IPS DF 19.7 (cell line): Measurements from ENCODE around the gene BBS9.

ENCODE experiments used
- DNase-seq: peaks from one replicate; pipeline ENCODE4 v3.0.0-alpha.2; 2013; ENCODE audit warnings: low read depth, low spot score

Gene BBS9

DNA sequence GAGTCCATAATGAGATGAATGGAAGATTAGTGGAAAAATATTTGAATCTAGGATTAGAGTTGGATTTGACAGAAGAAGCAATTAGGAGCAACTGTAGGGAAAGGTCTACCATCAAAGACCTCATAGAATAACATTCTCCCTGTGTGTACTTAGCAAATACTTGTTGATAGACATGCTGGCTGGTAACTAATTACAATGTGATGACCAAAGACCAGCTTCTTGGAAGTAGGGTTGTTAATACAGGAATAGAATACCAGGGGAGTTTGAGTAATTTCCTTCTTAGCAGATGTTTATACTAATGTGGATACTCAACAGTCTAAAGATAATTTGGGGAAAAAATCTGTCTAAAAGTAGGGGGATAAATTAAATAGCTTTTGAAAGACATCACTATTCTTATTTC, 418.5 kb downstream of the BBS9 start:
- no peak for DNase-seq

DNA sequence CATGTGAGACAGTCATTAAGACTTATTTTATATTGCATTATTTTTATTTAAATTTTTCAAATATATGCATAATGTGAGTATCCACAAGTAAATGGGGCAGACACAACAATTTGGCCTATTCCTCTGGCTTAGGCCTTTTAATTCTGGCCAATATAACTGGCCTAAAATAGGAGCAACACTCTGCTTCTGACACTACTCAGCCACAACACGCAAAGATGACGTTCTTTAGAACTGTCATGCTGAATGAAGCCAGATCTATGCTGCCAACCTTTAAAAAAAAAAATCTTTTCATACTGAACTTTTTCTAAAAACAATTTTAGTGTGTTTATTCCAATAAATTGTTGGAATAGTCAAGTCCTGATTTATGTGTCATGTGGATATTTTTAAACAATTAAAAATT, 421.0 kb downstream of the BBS9 start:
- DNase-seq, result no peak

DNA sequence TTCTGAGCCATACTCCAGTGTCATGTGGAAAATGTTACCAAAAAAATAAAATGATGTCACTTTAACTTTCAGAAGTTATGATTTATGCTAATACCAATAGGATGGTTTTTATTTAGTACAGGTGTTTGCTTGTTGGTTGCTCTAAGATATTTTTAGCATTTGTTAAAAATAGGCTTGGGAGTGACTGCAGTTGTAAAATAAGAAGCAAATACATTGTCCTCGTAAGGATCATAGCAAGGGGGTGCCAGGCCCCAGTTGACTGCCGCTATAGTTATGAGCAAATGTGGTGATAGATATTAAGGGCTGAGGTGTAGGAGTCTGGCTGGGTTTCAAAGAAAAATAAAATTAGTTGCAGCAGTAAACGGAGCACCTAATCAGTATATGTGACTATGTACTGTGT, 421.6 kb downstream of the BBS9 start:
- no peak for DNase-seq

DNA sequence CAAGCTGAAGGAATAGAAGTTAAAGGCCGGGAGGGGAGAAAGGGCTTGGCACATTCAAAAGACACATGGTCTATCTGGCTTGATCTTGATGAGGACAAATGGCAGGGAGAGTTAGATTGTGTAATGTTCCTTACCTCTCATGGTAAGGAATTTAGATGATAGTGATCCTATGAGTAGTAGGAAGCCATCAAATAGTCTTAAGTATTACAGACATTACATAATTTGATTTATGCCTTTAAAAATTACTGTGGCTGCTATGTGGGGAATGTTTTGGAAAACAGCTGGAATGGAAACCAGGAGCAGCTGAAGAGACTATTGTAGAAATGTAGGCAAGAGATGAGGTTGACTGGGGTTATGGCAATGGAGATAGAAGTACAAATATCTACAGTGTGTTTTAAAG, 424.7 kb downstream of the BBS9 start:
- no peak for DNase-seq

DNA sequence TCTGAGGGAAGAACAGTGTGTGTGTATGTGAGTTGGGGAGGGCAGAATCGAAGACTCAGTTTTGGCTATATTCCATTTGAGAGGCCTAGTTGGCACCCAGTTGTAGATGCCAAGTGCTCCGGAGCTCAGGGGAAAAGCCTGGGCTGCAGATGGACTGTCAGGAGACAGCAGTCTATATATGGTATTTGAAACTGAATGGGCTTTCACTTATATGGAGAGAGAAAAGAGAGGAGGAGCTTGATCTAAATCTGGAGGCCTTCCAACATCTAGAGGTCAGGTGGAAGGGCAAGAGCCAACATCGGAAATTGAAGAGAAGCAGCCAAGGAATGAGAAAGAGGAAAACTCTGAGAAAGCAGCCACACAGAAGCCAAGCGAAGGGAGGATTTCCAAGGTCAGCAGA, 425.2 kb downstream of the BBS9 start:
- DNase-seq, result no peak

DNA sequence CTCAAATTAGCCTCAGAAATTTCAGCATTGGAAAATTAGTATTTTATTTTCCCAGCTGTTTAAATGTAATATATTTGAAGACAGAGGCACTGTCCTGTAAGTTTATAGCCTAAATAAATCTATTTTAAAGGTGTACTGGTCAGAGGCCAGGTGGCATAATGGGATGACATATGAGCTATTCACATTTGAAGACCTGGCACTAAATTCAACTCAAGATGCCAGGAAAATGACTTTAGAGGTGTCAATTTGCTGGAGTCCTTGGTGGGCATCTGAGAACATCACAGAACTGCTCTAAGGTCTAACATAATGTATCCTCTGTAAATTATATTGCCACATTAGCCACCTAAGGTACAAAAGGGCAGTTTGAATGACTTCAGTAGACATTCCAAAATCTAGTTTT, 427.1 kb downstream of the BBS9 start:
- DNase-seq, result no peak

DNA sequence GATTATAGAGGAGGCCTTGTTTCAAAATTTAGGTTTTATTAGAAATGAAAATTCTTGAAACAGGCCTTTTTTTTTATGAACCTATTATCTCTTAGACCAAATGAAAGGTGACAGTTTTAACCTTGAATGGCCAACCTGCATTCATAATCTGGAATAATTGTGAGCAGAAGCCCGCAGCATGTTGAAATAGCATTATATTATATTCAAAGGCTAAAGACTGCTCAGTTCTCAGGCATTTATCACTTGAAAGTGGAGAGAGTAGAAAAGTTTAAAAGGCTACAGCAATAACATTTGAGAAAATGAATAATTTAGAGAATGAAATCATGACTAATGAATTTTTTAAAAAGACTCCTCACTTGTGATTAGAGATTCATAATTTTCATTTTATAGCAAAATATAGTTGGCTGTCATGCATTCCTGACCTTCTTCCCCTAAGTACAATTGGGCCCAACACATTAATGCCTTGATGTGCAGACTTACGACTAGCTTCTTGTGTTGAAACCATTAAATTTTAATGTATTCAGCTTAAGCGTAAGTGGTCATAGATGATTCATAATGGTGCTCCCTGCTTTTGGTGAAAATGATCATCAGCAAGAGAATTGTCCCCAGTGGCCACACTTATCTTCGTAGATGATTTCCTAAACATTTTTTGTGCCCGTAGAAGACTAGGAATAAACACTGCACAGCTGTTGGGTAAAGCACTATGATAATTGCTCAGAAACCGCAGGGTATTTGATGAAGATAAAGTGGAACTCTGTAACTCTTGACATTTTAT, 429.4 kb downstream of the BBS9 start:
- no peak for DNase-seq

DNA sequence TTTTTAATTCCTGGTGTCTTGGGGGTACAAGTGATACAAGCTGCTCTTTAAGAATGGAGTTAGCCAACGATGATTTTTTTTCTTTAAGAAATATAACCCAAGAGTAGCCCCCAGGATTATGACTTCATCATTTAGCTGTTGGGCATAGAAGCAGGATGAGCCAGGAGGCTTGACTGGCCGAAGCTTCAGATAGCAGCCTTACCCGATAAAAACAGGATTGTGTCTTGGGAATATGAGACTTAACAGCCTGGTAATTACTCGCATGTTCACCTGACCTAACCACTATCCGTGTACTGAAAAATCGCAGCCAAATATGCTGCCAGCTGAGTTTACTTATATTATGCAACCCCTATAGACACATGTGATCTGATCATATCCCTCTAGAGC, 430.0 kb downstream of the BBS9 start:
- no peak for DNase-seq

DNA sequence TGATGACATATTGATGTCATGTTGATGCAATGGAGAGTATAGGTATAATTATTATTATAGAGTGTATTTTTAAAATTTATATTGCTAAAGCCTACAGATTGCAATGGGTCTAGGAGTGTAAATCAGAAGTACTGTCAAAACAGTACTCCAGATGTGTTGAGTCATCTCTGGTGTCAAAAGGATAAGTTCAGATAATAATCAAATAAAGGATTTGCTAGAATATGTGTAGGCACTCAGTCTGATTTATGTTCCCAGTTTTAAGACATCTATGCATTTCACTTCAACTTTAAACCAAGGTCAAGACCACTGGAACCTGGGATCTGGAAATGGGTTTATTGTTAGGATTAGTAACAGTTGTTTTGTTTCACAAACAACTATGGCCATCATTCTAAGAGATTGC, 433.6 kb downstream of the BBS9 start:
- no peak for DNase-seq

DNA sequence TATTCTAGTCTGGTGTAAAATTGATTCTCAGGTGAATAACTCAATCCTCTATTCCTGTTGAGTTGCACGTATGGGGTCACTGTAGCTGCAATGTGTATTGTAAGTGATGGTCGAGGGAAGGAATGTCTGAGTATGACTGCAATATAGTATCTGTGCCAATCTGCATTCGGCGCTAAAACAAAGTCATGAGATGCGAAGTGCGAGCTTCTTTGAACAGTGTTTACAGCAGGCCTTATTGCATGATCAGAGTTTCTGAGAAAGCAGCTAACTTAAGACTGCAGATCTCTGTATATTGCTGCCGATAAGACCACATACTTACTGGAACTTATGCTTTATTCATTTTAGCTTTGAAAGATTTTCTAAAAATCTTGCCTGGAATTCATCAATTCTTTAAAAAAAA, 434.3 kb downstream of the BBS9 start:
- DNase-seq, result no peak

DNA sequence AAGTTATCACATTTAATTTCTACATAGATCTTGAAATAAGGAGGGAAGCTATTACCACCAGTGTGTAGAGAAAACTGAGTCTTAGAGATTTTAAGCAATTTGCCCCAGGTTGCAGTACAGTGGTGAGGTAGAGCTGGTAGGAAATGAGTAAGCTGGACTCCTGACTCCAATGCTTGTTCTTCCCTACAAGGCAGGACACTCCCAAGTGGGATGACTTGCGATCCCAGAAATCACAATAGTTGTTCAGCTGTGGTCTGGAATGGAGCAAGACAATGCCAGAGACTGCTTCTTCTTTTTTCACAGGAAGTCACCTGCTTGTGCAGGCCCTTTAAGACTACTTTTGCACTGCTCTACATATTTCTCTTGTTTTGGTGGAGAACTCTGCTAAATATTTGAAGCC, 448.8 kb downstream of the BBS9 start:
- DNase-seq, result no peak

DNA sequence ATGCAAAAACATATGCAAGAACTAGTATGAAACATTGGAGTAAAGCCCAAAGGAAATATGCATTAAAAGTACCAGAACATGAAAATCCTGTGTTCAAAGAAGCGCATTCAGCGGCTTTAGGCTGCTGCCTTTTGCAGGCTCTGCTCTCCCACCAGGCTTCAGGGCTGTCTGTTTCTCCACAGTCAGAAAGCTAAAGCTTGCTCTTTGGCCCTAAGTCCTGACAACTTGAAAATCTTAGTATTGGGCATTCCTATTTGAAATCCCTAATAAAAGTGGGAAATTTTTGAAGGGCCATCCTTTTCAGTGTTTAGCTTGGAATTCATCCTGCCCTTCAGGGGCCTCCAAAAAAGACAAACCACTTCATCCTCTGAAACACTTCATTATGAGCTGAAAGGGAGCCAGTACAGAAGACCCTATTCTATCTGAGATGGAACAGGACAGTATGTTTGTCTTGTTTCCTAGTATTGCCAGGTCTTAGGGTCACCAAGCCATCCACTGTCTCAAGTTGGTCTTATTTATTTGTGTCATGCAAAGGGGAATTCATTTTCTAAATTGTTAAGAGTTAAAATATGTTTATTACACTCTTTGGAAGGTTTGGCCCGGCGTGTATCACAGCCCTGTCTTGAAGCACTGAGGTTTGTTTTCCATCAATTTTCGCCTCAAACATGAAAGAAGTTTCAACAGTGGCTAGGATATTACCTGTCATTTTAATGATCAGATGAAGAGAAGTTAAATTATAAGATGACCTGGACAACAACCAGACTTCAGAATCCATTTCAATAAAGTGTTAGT, 449.7 kb downstream of the BBS9 start:
- no peak for DNase-seq

DNA sequence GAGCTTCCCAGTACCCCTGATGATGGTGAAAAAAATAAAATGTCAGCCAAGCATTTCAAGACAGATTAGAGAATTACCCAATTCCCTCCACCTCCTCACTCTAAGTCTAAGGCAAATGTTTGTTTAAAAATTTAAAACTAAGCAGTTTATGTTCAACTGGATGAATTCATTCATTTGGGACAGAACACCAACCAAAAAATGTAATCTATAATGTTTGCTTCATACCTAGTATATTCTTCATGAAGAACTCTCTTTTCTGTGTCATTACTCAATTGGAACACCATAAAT, 450.3 kb downstream of the BBS9 start:
- DNase-seq, result no peak

DNA sequence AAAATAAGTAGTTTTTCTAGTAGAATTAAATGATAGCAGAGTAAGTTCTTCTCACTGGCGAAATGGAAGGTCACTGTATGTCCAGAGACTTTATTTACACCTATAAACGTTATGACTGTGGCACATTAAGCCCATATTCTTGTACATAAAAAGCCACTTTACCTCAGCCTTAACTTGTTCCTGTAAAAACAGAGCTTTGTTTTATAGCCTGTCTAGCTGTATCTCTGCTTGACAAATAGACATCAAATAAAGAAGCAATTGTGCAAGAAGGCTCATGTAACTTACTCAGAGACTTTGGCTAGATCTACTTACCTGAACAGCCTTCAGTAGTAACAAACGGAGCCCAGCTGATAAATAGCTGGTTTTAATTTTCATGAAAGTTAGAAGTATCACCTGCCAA, 451.9 kb downstream of the BBS9 start:
- DNase-seq, result no peak

DNA sequence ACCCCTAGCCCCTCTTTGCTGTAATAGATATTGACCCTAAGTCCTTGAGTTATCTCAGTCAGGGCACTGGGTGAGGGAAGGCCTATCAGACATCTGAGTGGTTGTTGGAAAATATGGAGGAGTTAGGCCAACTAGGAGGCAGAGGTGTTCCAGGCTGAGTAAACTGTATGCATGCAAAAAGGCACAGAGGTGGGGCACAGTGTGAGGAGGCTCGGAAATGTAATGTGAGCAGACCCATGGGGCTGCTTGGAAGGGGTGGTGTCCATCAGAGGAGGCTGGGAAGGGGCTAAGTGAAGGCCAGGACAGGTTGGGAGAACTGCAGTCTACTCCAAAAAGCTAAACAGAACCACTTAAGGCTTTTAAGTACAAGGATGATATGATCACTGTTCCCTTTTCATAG, 452.7 kb downstream of the BBS9 start:
- DNase-seq, result no peak

DNA sequence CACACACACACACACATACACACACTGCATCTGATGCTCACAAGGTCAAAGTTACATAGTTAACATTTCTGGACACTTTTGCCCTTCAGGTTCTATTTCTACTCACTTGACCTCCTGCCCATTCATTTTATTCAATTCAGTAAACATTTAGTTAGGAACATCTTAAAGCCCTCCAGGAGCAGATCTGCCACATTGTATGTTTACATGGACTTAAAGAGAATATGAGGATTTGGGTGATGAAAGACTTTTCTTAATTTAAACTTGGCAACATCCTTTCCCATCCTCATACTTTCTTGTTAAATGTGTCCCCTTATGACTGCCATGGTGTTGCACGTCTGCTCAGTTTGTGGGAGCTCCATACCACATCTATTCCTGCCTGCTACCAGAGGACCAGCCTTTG, 453.2 kb downstream of the BBS9 start:
- no peak for DNase-seq

DNA sequence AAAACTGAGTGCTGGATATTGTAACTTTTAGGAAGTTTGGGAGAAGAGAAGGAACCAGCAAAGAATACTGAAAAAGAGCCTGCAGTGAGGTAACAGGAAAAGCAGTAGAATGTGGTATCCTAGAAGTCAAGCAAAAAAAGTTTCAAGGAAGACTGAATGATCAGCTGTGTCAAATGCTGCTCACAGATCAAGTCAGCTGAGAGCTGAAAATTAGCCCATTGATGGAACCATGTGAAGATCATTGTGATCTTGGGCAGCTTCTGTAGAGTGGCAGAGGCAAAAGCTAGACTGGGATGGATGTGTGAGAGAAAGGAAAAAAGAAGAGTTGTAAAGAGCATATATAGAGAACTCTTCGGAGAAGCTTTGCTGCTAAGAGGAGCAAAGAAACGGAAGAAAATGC, 460.5 kb downstream of the BBS9 start:
- DNase-seq, result no peak

DNA sequence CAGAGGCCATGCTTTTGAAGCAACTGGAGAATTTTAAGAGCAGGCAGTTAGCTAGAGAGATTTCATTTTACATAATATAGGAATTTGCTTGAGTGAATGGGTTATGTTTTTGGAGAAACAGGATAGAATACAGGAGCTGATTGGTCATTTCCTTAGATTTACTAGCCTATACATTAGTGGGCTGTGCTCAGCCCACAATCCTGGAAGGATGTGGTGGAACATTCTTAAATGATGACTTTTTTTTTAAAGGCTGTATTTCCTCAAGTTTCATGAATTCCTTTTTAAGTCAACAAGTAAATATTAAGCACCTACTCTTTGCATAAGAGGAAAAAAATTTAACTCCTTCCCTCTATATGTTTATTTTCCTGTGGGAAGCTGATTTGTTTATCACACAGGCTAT, 461.6 kb downstream of the BBS9 start:
- no peak for DNase-seq

DNA sequence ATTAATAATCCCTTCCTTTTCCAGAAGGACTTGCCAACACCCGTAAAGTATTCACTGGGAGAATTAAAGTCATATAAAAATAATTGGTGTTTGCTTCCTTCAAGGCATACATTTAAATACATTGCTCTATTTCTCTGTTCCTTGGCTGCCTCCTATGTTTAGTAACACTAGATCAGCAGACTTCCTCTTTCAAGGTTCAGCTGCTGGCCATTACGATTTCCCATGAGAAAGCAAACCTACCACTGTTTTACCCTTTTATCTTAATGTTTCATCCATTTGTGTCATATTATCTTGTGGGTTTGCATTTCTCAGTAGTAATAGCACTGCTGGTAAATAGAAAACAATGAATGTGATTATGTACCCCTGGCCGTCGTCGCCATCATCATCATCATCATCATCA, 462.1 kb downstream of the BBS9 start:
- DNase-seq, result no peak

DNA sequence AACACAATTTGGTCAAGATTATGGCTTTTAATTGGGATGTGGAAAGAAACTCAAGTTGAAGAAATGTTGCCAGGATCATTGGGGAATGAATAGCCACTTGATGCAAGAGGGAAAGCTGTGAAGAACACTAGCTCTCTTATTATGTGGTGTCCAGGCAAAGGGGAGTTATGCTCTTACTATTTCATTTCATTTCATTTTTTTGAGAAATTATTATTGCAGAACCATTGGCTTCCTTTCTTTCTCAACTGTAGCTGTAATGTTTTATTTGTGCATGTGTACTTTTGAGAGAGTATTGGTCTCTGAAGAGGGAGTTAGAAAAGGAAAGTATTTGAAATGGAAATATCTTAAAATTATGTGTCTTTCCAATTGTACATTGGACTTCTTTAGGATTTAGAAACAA, 463.4 kb downstream of the BBS9 start:
- no peak for DNase-seq

DNA sequence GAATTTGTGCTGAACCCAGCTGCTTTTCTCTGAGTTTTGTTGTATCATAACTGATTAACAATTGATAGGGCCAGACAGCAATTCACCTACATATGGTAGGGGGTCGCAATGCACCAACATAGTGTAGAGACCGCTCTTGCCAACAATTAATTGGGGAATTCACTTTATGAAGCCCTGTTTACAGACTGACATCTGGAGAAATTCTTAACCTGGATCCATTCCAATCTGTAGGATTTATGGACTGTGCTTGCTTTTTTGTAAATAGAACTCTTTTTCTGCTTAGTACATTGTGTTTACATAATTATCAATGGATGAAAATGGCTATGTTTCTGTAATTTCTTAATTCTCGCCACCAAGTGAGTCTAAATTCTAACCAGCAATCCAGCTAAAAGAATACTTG, 464.2 kb downstream of the BBS9 start:
- no peak for DNase-seq

DNA sequence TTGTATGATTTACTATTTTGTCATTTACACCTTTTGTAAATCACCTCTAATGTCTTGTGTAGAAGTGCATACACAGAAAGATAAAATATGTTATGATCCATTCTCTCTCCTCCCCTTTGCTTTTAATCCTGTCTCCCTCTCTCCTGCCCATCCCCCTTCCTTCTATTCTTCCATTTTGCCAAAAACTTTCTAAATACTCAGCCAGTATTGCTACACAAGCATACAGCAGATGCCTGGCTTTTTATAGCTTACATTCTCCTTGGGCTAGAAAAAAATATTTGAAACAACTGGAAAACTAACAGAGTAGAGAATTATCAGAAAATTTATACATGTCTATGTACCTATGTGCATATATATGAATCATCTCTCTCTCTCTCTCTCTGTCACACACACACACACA, 467.3 kb downstream of the BBS9 start:
- DNase-seq, result no peak

DNA sequence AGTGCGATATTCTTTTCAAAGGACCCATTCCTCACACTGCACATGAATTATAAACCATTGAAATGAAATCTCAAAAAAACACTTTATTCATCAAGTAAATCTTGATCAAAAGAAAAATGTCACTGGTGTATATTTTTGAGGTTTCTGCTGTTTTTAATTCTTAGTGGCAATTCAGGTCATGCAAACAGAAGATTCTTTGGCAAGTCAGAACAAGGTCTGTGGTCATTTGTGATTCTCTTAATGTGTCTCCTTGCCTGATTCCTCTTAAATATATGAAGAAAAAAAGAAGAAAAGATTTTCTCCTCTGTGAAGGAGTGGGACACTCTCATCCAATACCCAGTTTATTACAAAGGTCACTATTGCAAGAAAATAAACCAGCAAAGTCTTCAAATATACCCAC, 467.8 kb downstream of the BBS9 start:
- DNase-seq, result no peak

DNA sequence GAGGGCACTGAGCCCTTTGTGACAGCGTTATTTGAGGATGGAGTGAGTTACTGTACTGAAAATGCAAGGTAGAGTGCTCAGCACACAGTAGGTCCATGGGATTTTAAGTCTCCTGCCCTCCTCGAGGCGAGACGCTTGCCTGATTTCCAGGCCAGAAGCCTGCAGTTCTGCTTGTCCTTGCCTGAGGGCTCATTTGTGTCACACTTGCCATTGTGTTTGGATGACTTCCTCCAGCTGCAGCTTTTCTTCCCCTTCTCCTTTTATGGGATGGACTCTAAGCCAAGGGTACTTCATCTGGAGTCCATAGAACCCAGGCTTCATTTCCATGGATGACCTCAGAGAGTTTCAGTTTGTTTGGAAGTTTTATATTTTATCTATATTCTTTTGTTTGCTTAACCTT, 471.7 kb downstream of the BBS9 start:
- no peak for DNase-seq
